Loucy (cell line): Measurements from ENCODE around the gene CD4.

Experiments used
- H2AFZ ChIP-seq: fragments of 200-600 bp; sonication (generic); 2 replicates; pipeline ENCODE4 v1.6.0; 2016; ENCODE audit warnings: antibody characterized with exemption, mild to moderate bottlenecking, low read length, moderate library complexity
- H3F3A ChIP-seq: fragments of 200-600 bp; 2 replicates; pipeline ENCODE4 v1.6.0; 2016; ENCODE audit warnings: antibody characterized with exemption, low read depth, mild to moderate bottlenecking
- H3K27me3 ChIP-seq: fragments of 200-600 bp; sonication (generic); 2 replicates; pipeline ENCODE4 v1.6.1; 2014; ENCODE audit warnings: low read length, mild to moderate bottlenecking; ENCODE audit not compliant: insufficient read depth, poor library complexity, severe bottlenecking
- H3K36me3 ChIP-seq: fragments of 200-600 bp; sonication (generic); 2 replicates; pipeline ENCODE4 v1.6.1; 2016; ENCODE audit warnings: low read length; ENCODE audit not compliant: insufficient read depth
- H3K4me1 ChIP-seq: fragments of 200-600 bp; sonication (generic); 2 replicates; pipeline ENCODE4 v1.5.1; 2014; ENCODE audit warnings: low read length, mild to moderate bottlenecking; ENCODE audit not compliant: insufficient read depth, poor library complexity, severe bottlenecking
- H3K4me2 ChIP-seq: fragments of 200-600 bp; sonication (generic); 2 replicates; pipeline ENCODE4 v1.6.0; 2014; ENCODE audit warnings: antibody characterized with exemption, low read length, low read depth, mild to moderate bottlenecking; ENCODE audit not compliant: poor library complexity, severe bottlenecking
- H3K4me3 ChIP-seq: fragments of 200-600 bp; sonication (generic); 2 replicates; pipeline ENCODE4 v1.5.1; 2014; ENCODE audit warnings: low read length, mild to moderate bottlenecking, mixed read lengths; ENCODE audit not compliant: poor library complexity, severe bottlenecking
- H3K79me2 ChIP-seq: fragments of 200-600 bp; sonication (generic); 2 replicates; pipeline ENCODE4 v1.6.1; 2014; ENCODE audit warnings: low read length; ENCODE audit not compliant: insufficient read depth
- H3K9ac ChIP-seq: fragments of 200-600 bp; sonication (generic); 2 replicates; pipeline ENCODE4 v1.6.0; 2014; ENCODE audit warnings: mild to moderate bottlenecking, low read depth, low read length, moderate library complexity; ENCODE audit not compliant: poor library complexity, severe bottlenecking
- H3K9me2 ChIP-seq: fragments of 200-600 bp; sonication (generic); replicated peaks from 2 replicates; pipeline ENCODE4 v1.6.1; 2016; ENCODE audit warnings: low read depth, low read length, mixed read lengths
- H3K9me3 ChIP-seq: fragments of 200-600 bp; sonication (generic); 2 replicates; pipeline ENCODE4 v1.6.1; 2014; ENCODE audit warnings: mild to moderate bottlenecking, antibody characterized with exemption, low read length, low read depth; ENCODE audit not compliant: insufficient read depth
- H4K20me1 ChIP-seq: fragments of 200-600 bp; sonication (generic); 2 replicates; pipeline ENCODE4 v1.6.0; 2014; ENCODE audit warnings: antibody characterized with exemption, low read length, mild to moderate bottlenecking; ENCODE audit not compliant: insufficient read depth, poor library complexity, severe bottlenecking
- CTCF ChIP-seq: fragments of 200-600 bp; sonication (generic); conservative IDR thresholded peaks from 2 replicates; pipeline ENCODE4 v1.5.1; 2014; ENCODE audit warnings: mild to moderate bottlenecking, antibody characterized with exemption, low read length
- EZH2phosphoT487 ChIP-seq: fragments of 200-600 bp; IDR thresholded peaks from 2 replicates; pipeline ENCODE4 v1.6.1; 2018; ENCODE audit warnings: antibody characterized with exemption, mild to moderate bottlenecking, moderate library complexity, borderline replicate concordance

The CD4 gene

GRCh38 chr12:6757028-6757690 lies 32.2 kb upstream of the CD4 start:
- no peak for TF ChIP-seq EZH2phosphoT487
- TF ChIP-seq CTCF, result no peak

GRCh38 chr12:6758506-6759095 lies 30.7 kb upstream of the CD4 start:
- no peak overlapping the region for H3K4me3 ChIP-seq
- no peak overlapping the region for H2AFZ ChIP-seq
- no peak overlapping the region for H3K4me2 ChIP-seq
- no peak for TF ChIP-seq CTCF
- TF ChIP-seq EZH2phosphoT487, result no peak
- no peaks in the 10 kb centered on the region for H3K27me3 ChIP-seq
- H3K9me2 ChIP-seq, result no peaks in the 10 kb centered on the region
- no peaks in the 10 kb centered on the region for H3K79me2 ChIP-seq
- H4K20me1 ChIP-seq, result no peaks in the 10 kb centered on the region
- H3K9ac ChIP-seq, result no peak overlapping the region
- no peaks in the 10 kb centered on the region for H3K36me3 ChIP-seq
- H3K9me3 ChIP-seq, result no peaks in the 10 kb centered on the region
- no peaks in the 10 kb centered on the region for H3F3A ChIP-seq
- peaks cover 12% of the 10 kb centered on the region for H3K4me1 ChIP-seq

More at GRCh38 chr12:6757028-6757690, 32.2 kb upstream of the CD4 start:
- Histone ChIP-seq H3K27me3 (peaks cover 3% of the 10 kb centered on the region), H3K9me2 (no peaks in the 10 kb centered on the region), H3K4me2 (no peak overlapping the region), H3K9ac (no peak overlapping the region), H2AFZ (no peak overlapping the region), H3K4me3 (no peak overlapping the region), H3K36me3 (no peaks in the 10 kb centered on the region), H3F3A (no peaks in the 10 kb centered on the region), H3K79me2 (peaks cover 8% of the 10 kb centered on the region), H3K9me3 (no peaks in the 10 kb centered on the region), H4K20me1 (peaks cover 7% of the 10 kb centered on the region), H3K4me1 (peaks cover 13% of the 10 kb centered on the region)

GRCh38 chr12:6759741-6760140 lies 29.6 kb upstream of the CD4 start:
- H3K9ac ChIP-seq, result no peak overlapping the region
- H3K4me2 ChIP-seq, result no peak overlapping the region
- H3K4me3 ChIP-seq, result no peak overlapping the region
- no peaks in the 10 kb centered on the region for H3K27me3 ChIP-seq
- H3K36me3 ChIP-seq, result no peaks in the 10 kb centered on the region
- no peaks in the 10 kb centered on the region for H3K9me2 ChIP-seq
- H3K4me1 ChIP-seq, result peaks cover 14% of the 10 kb centered on the region
- no peaks in the 10 kb centered on the region for H4K20me1 ChIP-seq
- no peaks in the 10 kb centered on the region for H3K9me3 ChIP-seq
- no peak overlapping the region for H2AFZ ChIP-seq
- no peaks in the 10 kb centered on the region for H3K79me2 ChIP-seq
- no peak for TF ChIP-seq EZH2phosphoT487
- no peak for TF ChIP-seq CTCF
- no peaks in the 10 kb centered on the region for H3F3A ChIP-seq
